B cell (primary cell): ENCODE measurements around the gene PPIP5K2.

ENCODE experiments used
- CTCF ChIP-seq: fragments of 200-600 bp; IDR thresholded peaks from one replicate; pipeline ENCODE4 v1.8.0; 2022; ENCODE audit warnings: antibody characterized with exemption, mild to moderate bottlenecking
- EZH2 ChIP-seq: IDR thresholded peaks from 2 replicates; pipeline ENCODE4 v1.6.1; 2012; ENCODE audit warnings: borderline replicate concordance, low read depth, mild to moderate bottlenecking, moderate library complexity, low read length; ENCODE audit not compliant: insufficient read depth, poor library complexity, severe bottlenecking

- TF ChIP-seq EZH2 (no peak), CTCF (no peak)
These were observed 89.0 kb downstream of the PPIP5K2 start for GRCh38 chr5:103209065-103209464.
